Measurements from ENCODE around the gene P2RX5.
"Not testable (repeated sequence)": the region's sequence is repeated elsewhere in the genome, so short reads cannot be mapped to it uniquely, and the experiment has no call there.

The P2RX5 gene

GRCh38 chr17:3715296-3715695, 19.3 kb upstream of the P2RX5 start:
- TF ChIP-seq CTCF (IDR thresholded peaks at IDR 0.05; ENCODE audit: low read depth, low read length, missing control alignments): no peak
- no peak overlapping the region for H3K4me3 ChIP-seq (ENCODE audit: low read depth, low read length)
- no peak for DNase-seq (ENCODE audit: low read depth)
- in situ Hi-C loops (cut with HindIII; ENCODE audit: low sequenced_read_pairs): no loop called here

- in situ Hi-C loops (cut with HindIII; ENCODE audit: low sequenced_read_pairs): no loop called here
- no peak for DNase-seq (ENCODE audit: low read depth)
- TF ChIP-seq CTCF (IDR thresholded peaks at IDR 0.05; ENCODE audit: low read depth, low read length, missing control alignments): no peak
Observed at GRCh38 chr17:3712811-3713463, 17.0 kb upstream of the P2RX5 start.

GRCh38 chr17:3710951-3711383, 15.0 kb upstream of the P2RX5 start:
- in situ Hi-C loops (cut with HindIII; ENCODE audit: low sequenced_read_pairs): no loop called here
- TF ChIP-seq CTCF (IDR thresholded peaks at IDR 0.05; ENCODE audit: low read depth, low read length, missing control alignments): no peak
- no peak for DNase-seq (ENCODE audit: low read depth)
- no peak overlapping the region for H3K4me3 ChIP-seq (ENCODE audit: low read depth, low read length)

More at GRCh38 chr17:3712811-3713463, 17.0 kb upstream of the P2RX5 start:
- H3K4me3 ChIP-seq (ENCODE audit: low read depth, low read length): no peak overlapping the region

GRCh38 chr17:3708366-3708765, 12.4 kb upstream of the P2RX5 start:
- no peak overlapping the region for H3K4me3 ChIP-seq (ENCODE audit: low read depth, low read length)
- no peak for DNase-seq (ENCODE audit: low read depth)
- in situ Hi-C loops (cut with HindIII; ENCODE audit: low sequenced_read_pairs): no loop called here
- TF ChIP-seq CTCF (IDR thresholded peaks at IDR 0.05; ENCODE audit: low read depth, low read length, missing control alignments): no peak

GRCh38 chr17:3705718-3705984, 9.7 kb upstream of the P2RX5 start:
- H3K4me3 ChIP-seq (ENCODE audit: low read depth, low read length); in situ Hi-C loops (cut with HindIII; ENCODE audit: low sequenced_read_pairs): not testable (repeated sequence)

GRCh38 chr17:3704931-3705717, 9.2 kb upstream of the P2RX5 start:
- TF ChIP-seq CTCF (IDR thresholded peaks at IDR 0.05; ENCODE audit: low read depth, low read length, missing control alignments): no peak
- no peak overlapping the region for H3K4me3 ChIP-seq (ENCODE audit: low read depth, low read length)
- no peak for DNase-seq (ENCODE audit: low read depth)
- in situ Hi-C loops (cut with HindIII; ENCODE audit: low sequenced_read_pairs): no loop called here

More at GRCh38 chr17:3705718-3705984, 9.7 kb upstream of the P2RX5 start:
- DNase-seq (ENCODE audit: low read depth): not testable (repeated sequence)

- H3K4me3 ChIP-seq (ENCODE audit: low read depth, low read length); in situ Hi-C loops (cut with HindIII; ENCODE audit: low sequenced_read_pairs); DNase-seq (ENCODE audit: low read depth): not testable (repeated sequence)
Observed at GRCh38 chr17:3702041-3702539, 6.1 kb upstream of the P2RX5 start.

Data from astrocyte of the cerebellum (primary cell).